Panc1 (cell line): Measurements from ENCODE around the gene NSMF.

Experiments
- CTCF ChIP-seq: fragments of 450-650 bp; IDR thresholded peaks from 2 replicates; pipeline ENCODE4 v1.5.1; 2017; ENCODE audit warnings: mild to moderate bottlenecking
- POLR2AphosphoS5 ChIP-seq: IDR thresholded peaks from 2 replicates; pipeline ENCODE4 v1.6.1; 2012; ENCODE audit warnings: mild to moderate bottlenecking, low read depth, low read length, moderate library complexity
- REST ChIP-seq, 2 experiments: IDR thresholded peaks; 2 replicates each; pipeline ENCODE4 v1.6.1; 2011 to 2012; ENCODE audit warnings: low read depth in 2 of 2, control low read depth in 1 of 2, low read length in 1 of 2, mild to moderate bottlenecking in 1 of 2, moderate library complexity in 1 of 2; ENCODE audit not compliant: insufficient read depth in 1 of 2

DNA sequence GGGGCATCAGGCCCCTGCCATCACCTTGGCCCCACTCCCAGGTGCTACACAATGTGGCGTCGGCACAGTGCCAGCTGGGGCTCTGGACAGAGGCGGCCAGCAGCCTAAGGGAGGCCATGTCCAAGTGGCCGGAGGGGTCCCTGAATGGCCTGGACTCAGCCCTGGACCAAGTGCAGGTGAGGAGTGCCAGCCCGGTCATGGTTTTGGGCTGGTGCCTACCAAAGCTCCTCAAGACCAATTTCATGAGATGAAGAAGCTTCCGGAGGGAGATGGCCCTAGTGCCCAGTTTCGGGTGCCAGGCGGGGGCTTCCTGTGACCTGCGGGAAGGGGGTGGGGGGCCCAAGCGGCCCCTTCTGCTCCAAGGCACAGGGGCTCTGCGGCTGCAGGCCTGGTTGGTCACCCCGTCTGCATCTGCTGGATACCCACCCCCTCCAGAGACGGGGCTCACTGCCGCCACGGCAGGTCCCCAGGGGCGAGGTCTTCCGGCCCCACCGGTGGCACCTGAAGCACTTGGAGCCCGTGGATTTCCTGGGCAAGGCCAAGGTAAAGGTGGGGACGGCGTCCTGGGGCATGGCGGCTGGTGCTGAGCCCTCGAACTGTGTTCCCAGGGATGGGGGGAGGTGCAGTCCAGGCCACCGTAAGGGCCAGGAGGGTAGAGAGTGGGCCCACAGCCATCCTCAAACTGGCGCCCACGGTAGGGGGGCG, 30.1 kb downstream of the NSMF start:
- no peak for TF ChIP-seq CTCF
- no peak for TF ChIP-seq REST (IDR thresholded peaks at IDR 0.05; ENCODE audit: insufficient read depth in 1 of 2, low read depth in 2 of 2, low read length in 1 of 2)
- no peak for TF ChIP-seq POLR2AphosphoS5
